HG03432 (cell line): ENCODE results near the gene DEGS2.

Experiments
- ATAC-seq: cut with Tn5 transposase; IDR thresholded peaks from one replicate; pipeline ENCODE4 v1.9.1; 2021; ENCODE audit warnings: mild to moderate bottlenecking, moderate library complexity; ENCODE audit not compliant: unreplicated experiment

Gene DEGS2

DNA sequence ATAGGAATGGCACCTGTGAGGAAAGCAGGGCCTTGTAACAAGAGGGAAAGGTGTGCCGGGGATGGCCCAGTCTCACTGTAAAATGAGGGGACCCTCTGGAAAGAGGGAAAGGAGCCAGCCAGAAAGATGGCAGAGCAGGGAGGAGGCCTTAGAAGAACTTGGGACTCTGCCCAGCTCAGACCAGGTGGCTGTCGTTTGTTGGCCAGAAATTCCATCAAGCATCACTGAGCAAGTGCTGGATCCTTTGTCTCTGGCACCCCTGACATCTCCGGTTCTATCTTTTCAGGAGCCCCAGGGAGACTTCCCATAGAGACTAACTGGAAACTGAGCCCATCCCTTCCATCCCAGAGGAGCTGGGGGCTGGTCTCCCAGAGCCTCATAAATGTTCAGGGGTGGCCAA, 43.3 kb downstream of the DEGS2 start:
- ATAC-seq: no peak

DNA sequence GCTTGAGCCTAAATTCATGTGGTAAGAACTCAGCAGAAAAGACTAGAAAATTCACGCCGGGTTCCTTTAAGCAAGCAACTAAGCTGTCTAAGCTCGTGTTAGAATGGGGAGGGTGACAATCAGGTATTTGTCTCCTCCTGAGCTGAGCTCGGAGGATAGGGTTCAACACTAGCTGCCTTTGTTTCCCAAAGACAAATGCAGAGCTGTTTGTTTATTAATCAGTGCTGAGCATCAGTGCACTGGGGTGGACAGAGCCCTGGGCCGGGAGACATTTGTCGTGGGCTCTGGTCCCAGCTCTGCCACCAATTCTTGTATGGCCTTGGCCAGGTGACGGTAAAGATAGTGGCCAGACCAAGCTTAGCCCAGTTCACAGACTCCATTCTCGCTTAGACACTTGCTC, 43.7 kb downstream of the DEGS2 start:
- no peak for ATAC-seq

DNA sequence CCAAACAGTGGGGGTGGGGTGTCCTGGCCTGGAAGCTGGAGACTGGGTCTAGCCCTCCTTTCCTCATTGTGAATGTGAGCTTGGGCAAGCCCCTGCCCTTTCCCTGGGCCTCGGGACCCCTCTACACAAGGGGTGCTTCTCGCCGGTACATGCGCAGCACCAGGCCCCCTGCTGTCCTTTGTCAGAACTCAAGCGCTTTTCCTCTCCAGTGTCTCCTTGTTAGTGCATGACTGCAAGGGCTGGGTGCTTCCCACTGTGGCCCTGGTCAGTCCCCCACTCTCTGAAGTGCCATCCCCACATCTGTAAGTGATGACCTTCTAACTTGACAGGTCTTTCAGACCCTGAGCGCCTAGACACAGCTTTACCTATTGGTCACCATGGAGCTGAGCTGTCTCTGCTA, 44.2 kb downstream of the DEGS2 start:
- ATAC-seq: no peak

DNA sequence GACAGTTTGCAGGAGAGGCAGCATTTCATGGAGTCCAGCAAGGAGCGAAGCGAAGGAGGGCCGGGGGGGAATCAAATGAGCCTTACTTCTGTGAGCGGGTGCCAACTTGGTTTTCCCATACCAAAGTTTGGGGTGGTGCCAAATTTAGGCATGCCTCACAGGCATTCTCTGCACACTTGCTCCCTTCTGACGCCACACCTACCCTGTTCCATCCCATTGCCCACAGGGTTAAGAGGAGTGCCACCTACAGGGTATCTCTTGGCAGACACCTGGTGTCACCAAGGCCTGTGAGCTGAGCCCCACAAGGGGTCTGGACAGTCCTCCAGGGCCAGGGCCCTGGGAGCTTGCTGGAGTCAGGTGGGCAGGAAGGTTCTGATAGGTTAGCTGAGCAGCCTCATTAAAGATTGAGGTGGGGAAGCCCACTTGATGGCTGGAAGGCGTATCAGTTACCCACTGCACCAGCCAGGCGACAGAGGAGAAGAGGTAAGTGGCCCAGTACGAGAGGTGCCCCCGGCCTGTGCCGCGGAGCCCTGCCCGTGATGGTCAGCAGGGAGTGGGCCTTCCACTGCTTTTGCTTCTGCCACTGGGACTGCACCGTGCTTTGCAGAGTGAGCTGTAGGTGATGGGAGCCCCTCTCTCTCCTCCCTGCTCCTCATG, 45.2 kb downstream of the DEGS2 start:
- no peak for ATAC-seq

DNA sequence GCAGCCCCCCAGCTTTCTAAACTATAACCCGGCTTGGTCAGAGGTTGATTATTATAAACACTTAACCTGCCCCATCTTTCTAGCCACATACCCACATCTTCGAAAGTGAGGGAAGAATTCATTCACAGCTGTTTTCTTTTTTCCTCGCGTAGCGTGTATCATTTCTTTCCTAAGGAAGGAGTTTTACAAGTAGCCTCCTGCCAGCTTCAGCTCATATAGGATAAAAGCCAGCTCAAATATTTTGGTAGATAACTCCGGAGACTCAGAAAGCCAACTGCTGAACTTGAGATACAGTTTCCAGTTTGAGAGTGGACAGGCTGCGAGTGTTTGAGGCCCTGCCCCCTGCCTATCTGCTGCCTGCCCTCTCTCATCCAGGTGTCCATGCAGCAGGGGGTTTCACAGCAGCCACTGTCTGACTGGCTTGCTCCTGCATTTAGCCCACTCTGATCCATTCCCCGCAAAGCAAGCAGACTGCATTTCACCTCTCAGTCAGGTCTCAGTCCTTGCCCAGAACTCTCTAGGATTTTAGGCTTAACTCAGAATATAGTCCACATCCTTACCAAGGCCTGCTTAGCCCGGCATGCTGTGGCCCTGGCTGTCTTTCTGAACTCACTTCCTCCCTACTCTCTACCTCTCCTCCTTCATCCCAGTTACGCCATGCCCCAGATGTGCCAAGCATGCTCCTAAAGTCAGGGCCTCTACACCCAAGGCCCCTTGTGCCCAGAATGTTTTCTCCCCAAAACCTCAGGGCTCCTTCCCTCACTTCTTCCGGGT, 47.3 kb downstream of the DEGS2 start:
- no peak for ATAC-seq

DNA sequence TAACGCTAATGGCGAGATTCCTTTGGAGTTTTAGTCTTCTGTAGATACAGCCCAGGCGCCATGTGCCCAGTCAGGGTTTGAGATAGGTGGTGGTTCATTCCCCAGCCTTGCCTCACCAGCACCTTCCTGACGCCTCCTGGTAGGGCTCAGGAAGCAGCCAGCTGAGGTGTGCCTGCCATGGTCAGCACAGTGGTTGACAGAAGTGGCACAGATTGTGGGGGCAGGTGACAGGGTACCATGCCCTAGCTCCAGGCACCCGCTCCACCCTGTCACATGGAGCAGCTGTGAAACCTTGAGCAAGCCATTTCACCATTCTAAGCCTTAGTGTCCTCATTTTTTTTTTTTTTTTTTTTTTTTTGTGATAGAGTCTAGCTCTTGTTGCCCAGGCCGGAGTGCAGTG, 48.6 kb downstream of the DEGS2 start:
- ATAC-seq: no peak

DNA sequence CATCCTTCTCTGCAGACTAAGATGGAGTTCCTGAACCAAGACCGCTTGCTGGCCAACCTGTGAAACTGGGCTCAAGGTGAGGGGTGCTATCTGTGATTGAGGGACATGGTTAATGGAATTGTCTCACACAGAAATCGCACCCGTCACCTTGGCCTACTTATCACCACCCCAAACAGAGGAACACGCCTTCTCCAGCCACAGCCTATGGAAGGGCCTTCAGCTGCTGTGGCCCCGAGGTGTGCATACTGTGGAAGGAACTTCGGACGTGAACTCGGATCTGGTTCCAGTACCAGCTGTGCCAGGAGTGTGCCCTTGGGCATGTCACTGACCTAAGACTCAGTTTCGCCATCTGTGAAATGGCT, 49.9 kb downstream of the DEGS2 start:
- no peak for ATAC-seq

DNA sequence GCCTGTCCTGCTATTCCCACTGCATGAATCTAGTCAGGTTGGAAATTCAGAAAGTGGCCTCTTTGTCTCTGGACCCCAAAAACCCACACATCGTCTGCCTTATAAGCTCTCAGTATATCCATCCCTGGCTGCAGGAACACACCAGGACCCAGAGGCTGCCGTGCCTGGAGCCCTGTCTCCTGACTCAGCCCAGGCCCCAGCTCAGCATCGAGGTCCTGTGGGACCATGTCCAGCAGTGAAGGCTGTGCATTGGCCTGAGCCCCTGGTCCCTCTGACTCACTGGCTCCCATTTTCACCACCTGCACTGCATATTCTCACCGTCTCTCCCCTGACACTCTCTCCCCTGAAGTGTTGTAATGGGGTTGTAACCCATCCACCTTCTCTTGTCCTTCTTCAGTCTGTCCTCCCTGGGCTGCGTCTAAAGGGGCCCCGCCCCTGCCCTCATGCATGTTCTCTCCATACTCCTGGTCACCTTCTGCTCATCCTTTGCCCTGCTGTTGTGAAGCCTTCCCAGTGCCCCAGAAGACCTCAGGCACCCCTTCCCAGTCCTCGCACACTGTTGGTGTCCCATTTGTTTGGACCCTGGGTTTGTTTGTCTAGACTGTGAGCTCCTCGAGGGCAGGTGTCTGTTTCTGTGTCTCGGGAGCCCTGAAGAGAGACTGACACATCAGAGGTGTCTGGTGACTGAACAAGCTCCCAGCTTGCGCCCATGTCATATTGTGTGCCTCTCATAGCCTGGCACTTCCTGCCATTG, 50.4 kb downstream of the DEGS2 start:
- ATAC-seq: no peak

DNA sequence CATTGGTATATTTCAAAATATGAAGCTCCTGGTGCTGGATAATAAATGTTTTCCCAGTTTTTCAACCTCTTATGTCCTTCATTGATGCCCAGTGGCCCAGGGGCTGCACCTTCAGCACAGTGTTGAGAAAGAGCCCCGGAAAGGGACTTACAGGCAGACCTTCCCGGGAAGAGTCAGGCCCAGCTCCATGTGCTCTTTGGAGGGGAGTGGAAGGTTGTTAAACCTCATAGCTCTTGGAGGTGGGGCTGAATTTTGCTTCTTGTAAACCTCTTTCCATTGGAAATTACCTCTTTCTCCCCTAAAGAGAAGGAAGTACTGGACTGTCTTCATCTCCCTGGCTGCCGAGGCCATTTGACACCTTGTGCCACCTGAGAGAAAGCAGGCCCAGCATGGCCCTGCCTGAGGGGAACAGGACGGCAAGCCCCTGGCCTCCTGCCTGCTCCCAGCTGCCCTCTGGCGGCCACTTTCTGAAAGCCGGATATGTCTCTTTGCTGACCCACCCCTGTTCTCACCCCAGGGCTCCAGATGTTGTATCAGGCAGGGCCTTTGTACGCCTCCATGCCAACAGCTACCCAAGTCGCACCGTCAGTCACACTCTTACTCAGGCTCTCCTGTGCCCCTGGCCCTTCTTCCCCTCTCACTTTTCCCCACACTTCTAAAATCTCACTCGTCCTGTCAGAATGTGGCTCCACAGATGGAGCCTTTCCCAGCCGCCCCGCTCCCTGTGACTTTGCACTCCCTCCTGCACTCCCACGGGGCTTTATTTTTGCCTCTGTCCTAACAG, 51.2 kb downstream of the DEGS2 start:
- peak; percentile 89 for ATAC-seq

DNA sequence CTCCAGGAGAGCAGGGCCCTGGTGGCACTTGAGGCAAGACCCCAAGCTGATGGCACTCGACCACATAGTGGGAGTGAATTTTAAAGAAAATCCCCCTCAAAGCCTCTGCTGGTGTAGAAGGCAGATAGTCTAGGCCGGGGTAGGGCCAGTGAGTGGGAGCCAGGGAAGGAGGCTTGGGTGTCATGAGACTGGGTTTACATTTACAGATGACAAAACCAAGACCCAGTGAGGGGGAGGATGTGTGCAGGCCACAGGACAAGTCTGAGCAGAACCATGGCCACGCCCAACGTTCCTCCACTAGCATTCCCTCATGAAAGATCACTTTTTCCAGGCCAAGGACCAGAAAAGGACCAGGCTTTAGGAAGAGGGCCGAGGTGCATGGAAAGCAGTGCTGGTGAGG, 52.2 kb downstream of the DEGS2 start:
- ATAC-seq: no peak

DNA sequence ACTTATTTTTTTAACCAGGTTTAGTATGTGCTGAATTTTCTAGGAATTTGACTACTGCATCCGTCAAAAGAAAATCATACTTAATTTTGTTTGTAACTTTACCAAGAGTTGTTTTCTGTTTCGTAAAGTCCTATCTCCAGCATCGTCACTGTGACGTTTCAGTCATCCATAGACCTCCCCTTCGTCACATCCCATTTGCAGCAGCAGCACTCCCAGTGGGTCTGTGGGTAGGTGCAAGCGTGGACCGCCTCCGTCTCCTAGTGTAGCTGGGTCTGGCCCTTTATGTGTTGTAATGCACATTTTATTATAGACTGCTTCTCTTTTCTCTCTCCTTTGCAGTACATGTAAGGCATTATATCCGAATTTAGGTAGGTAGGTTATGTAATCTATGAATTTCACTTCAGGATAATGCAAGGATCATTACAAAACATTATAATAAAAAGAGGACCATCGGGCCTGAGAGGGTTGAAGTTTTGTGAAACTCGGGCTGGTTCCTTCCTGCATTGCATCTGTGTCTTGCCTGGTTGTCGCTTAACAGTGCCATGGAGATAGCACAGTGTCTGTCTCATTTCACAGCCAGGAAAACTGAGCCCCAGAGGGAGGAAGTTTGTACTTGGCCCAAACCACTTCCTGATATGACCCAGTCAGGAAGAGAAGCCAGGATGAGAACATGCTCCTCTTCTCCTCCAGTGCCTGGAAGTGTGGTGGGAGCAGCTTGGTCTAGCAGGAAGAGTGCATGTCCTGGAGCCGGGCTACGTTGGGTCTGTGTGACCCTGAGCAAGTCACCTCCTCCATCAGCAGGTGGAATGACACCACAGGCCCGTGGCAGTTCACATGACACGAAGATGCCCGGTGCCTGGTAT, 53.0 kb downstream of the DEGS2 start:
- no peak for ATAC-seq

DNA sequence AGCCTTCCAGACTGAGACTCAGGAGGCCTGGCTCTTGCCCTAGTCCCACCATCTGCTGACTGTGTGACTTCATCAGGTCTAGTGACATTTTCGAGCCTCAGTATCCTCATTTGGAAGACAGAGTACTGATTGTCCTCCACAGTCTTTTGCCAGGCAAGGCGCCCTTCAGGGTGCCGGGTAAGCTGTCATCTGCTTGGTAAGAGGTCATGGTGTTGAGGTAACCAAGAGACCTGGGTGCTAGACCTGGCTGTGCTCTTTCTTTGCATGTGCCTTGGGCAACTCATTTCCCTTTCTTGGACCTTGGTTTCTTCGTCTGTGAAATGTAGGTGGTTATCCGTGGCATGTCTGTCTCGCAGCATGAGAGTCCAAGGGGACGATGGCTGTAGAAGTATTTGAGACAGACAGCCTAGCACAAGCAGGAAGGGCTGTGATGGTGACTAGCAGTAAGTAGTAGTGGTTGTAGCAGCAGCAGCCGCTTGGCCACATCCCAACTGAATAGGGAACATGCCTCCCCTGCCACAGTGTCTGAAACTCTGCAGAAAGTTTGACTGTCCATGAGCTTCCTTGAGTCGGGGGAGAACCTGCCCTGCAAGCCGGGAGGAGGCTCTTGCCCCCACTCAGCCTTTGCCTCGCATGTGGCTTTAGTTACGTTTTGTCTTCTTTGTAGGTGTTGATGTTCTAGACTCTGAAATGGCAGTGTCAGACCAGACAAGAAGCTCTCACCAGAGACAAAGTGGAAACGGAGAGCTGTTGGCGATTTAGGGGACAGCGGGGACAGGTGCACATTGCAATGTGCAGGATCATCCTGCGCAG, 53.9 kb downstream of the DEGS2 start:
- ATAC-seq: no peak

DNA sequence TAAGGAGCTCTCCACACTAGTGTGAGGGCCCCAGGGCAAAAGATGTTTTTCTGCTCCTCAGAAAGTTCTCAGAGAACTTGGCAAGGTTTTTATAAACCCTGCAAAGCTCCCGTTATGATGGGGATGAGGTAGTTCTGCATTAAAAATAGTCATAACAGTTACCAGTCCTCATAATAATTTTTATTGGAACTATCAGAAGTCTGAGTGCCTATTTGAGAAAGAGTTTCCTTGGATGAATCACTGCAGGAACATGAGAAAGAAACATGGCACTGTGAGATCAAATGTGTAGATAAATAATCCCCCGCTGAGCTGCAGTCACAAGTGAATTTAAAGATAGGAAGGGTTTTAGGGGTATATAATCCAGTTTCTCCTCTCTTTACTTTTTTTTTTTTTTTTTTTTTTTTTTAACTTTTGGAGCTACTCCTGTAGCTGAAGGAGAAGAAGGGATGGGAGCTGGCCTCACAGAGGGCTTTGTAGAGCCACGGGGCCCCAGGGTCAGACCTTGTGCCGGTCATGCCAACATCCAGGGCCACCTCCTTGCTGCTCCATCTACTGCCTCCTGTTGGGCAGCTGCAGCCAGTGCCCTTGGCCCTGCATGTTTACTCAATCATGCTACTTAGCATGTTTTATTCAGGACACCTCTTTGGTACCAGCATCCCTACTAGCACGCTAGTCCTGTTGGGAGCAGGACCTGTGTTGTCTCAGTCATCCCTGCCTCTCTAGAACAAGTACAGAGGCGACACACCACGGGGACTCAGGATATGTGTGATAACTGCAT, 54.7 kb downstream of the DEGS2 start:
- ATAC-seq: no peak

DNA sequence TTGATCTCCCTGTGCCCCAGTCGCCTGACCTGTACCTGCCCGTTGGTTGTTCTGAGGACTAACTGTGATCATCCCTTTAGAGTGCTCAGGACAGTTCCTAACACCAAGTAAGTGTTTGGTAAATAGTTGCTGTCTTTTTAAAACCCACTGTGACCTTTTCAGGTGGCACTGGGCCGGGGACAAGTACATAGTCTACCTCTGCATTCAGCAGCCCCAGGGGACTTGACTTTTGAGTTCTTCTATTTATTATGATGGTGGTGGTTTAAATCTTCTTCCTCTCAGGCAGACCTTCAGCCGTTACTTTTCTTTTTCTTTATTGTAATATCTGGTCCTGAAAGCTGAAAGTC, 55.5 kb downstream of the DEGS2 start:
- no peak for ATAC-seq

DNA sequence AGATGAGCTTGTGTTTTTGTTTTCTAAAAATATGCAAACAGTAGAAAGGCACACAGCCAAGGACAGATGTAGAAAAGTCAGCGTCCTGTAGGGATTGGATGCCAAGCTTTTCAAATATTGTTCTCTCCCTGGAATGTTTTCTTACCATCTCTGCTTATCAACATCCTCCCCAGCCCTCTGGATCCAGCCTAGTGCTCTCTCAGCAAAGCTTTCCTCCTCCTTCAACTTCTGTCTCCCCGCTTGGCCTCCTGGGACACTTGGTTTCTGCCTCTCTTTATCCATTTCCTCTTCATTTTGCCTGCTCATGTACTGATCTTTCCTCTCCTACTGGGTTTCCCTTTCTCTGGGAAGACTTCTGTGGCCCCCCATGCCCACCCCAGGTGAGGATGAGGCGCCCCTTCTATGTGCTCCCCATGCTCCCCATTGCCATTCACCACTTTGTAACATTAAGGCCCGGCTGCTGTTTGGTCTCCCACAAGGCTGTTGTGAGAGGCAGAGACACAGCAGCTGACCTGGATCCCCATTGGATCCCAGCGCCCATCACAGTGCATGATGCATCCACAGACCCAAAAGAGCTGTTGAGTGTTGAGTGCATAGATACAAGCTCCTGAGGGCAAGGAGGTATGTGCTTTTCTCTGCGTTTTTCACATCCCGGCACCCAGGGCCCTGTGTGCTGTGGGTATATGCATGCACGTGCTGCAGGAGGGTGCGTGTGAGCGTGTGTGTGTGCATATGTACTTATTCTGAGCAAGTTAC, 56.0 kb downstream of the DEGS2 start:
- ATAC-seq: no peak

DNA sequence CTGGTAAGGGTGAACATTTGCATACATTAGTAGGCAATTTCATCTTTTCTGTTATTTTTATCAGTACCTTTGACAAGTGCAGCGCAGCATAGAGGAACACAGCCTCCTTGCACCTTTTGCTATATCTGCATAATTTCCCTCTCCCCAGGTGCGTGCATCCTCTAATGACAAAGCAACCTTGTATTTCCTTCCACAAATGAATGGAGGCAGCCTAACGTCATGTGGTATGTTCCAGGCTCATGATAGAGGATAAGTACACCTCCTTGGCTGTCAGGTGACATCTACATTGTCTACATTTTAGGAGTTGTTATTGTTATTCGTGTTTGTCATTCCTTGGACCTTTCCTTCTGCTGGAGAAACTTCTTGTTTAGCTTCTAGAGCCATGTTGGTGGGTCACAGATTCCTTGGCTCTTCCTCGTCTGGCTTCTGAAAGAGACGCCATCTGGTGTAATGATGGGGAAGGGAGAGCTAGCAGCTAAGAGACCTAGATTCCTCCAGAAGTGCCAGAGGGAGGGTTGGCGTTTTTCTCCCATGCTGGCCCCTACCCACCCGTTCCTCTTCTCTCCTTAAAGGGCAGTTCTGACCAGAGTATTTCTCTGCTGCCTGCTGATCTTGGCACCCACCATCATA, 57.2 kb downstream of the DEGS2 start:
- ATAC-seq: no peak

DNA sequence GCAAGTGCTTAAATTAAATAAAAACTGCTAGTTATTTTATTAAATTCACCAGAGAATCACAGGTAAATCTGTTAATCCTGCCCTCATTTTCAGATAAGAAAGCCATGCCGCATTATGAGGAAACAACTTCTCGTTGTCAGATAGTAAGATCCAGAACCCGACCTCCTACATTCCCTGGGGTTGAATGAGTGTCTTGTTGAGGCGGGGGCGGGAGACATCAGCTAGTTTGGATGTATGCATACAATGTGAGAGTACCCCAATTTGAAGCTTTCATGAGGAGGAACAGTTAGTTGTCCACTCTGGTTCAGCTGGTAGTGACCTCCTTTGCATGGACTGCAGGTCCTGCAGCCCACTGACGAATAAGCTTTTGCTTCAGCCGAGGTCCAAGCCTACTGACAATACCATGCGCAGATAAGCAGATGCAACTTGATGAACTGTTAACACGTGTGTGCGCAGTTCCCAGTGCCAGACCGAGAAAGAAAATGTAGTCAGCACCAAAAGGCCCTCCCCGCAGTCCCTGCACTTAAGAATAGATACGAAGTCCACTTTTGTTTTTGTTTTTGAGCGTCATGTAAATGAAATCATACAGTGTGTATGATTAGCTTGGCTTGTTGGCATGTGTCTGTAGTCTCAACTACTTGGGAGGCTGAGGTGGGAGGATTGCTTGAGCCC, 59.3 kb downstream of the DEGS2 start:
- no peak for ATAC-seq
